ENCODE measurements around the gene CELSR2.

CELSR2 gene

GRCh38 chr1:109248797-109249629 lies at the start of gene CELSR2:
Gene CELSR2 (plus strand): TSS chr1:109249539. CDS start chr1:109250080, 541 bp downstream.
- TF ChIP-seq CTCF (IDR thresholded peaks at IDR 0.05; ENCODE audit: control extremely low read depth, extremely low read depth, low read depth, missing control alignments): no peak
- peak; percentile 88 for DNase-seq (ENCODE audit: extremely low spot score)
- CTCF ChIA-PET: interaction anchor here (1.0 to 3.1 kb wide), 3 partner anchors 11 to 283 kb away, joined by 3 to 19 read pairs (median 12); no protein-coding TSS in a partner anchor
- POLR2A ChIA-PET: no interaction called here

GRCh38 chr1:109199710-109200109 lies 49.6 kb upstream of the CELSR2 start:
- no peak for DNase-seq (ENCODE audit: extremely low spot score)
- ChIA-PET POLR2A (no interaction called here), CTCF (interaction anchor here (1.1 to 2.9 kb wide), 6 partner anchors 12 to 333 kb away, joined by 3 to 11 read pairs (median 6); no protein-coding TSS in a partner anchor)
- TF ChIP-seq CTCF (IDR thresholded peaks at IDR 0.05; ENCODE audit: control extremely low read depth, extremely low read depth, low read depth, missing control alignments): no peak

- peak; percentile 75 for DNase-seq (ENCODE audit: extremely low spot score)
- peak; percentile 62 for TF ChIP-seq CTCF (IDR thresholded peaks at IDR 0.05; ENCODE audit: control extremely low read depth, extremely low read depth, low read depth, missing control alignments)
- CTCF ChIA-PET: interaction anchor here (0.7 to 3.3 kb wide), 15 partner anchors 8 to 332 kb away, joined by 3 to 22 read pairs (median 3); partner anchors contain the start of genes SARS1 and SORT1
- POLR2A ChIA-PET: no interaction called here
Observed at GRCh38 chr1:109201123-109201703, 48.1 kb upstream of the CELSR2 start.

GRCh38 chr1:109204484-109204883 lies 44.9 kb upstream of the CELSR2 start:
- POLR2A ChIA-PET: no interaction called here
- no peak for TF ChIP-seq CTCF (IDR thresholded peaks at IDR 0.05; ENCODE audit: control extremely low read depth, extremely low read depth, low read depth, missing control alignments)
- CTCF ChIA-PET: interaction anchor here (1.1 to 3.3 kb wide), 6 partner anchors 9 to 328 kb away, joined by 3 to 10 read pairs (median 4); partner anchors contain the start of gene SARS1
- no peak for DNase-seq (ENCODE audit: extremely low spot score)

GRCh38 chr1:109206339-109206738 lies 43.0 kb upstream of the CELSR2 start:
- no peak for TF ChIP-seq CTCF (IDR thresholded peaks at IDR 0.05; ENCODE audit: control extremely low read depth, extremely low read depth, low read depth, missing control alignments)
- ChIA-PET POLR2A (no interaction called here), CTCF (interaction anchor here (0.7 to 3.3 kb wide), 5 partner anchors 10 to 326 kb away, joined by 3 to 10 read pairs (median 3); no protein-coding TSS in a partner anchor)
- no peak for DNase-seq (ENCODE audit: extremely low spot score)

GRCh38 chr1:109207467-109208103 lies 41.8 kb upstream of the CELSR2 start:
- ChIA-PET POLR2A (no interaction called here), CTCF (interaction anchor here (1.4 to 2.4 kb wide), 5 partner anchors 9 to 285 kb away, joined by 3 to 8 read pairs (median 3); no protein-coding TSS in a partner anchor)
- no peak for DNase-seq (ENCODE audit: extremely low spot score)
- TF ChIP-seq CTCF (IDR thresholded peaks at IDR 0.05; ENCODE audit: control extremely low read depth, extremely low read depth, low read depth, missing control alignments): no peak

Measured in GM10248 (cell line).